HG03575 (cell line): ENCODE results near the gene PRKD1.

Experiments used
- ATAC-seq: cut with Tn5 transposase; IDR thresholded peaks from one replicate; pipeline ENCODE4 v1.9.1; 2021; ENCODE audit not compliant: unreplicated experiment, insufficient number of reproducible peaks, low FRiP score; ENCODE audit errors: extremely low read depth

Gene PRKD1

GRCh38 chr14:29653303-29653702 lies 274.3 kb downstream of the PRKD1 start:
- ATAC-seq: no peak

- no peak for ATAC-seq
Observed at GRCh38 chr14:29652571-29652970, 275.1 kb downstream of the PRKD1 start.

GRCh38 chr14:29650554-29651269 lies 276.9 kb downstream of the PRKD1 start:
- no peak for ATAC-seq

- no peak for ATAC-seq
Observed at GRCh38 chr14:29649170-29649569, 278.5 kb downstream of the PRKD1 start.

- no peak for ATAC-seq
Observed at GRCh38 chr14:29648045-29648444, 279.6 kb downstream of the PRKD1 start.

- ATAC-seq: no peak
Observed at GRCh38 chr14:29645117-29645516, 282.5 kb downstream of the PRKD1 start.

- no peak for ATAC-seq
Observed at GRCh38 chr14:29643433-29644211, 284.0 kb downstream of the PRKD1 start.

- ATAC-seq: no peak
Observed at GRCh38 chr14:29637411-29637810, 290.2 kb downstream of the PRKD1 start.

- no peak for ATAC-seq
Observed at GRCh38 chr14:29636870-29637269, 290.8 kb downstream of the PRKD1 start.

GRCh38 chr14:29630566-29631160 lies 297.0 kb downstream of the PRKD1 start:
- ATAC-seq: no peak

- no peak for ATAC-seq
Observed at GRCh38 chr14:29629839-29630238, 297.8 kb downstream of the PRKD1 start.

GRCh38 chr14:29627137-29627536 lies 300.5 kb downstream of the PRKD1 start:
- no peak for ATAC-seq

- ATAC-seq: no peak
Observed at GRCh38 chr14:29618323-29619067, 309.2 kb downstream of the PRKD1 start.

- ATAC-seq: no peak
Observed at GRCh38 chr14:29616922-29617321, 310.7 kb downstream of the PRKD1 start.

GRCh38 chr14:29608861-29609260 lies 318.8 kb downstream of the PRKD1 start:
- ATAC-seq: no peak

- ATAC-seq: no peak
Observed at GRCh38 chr14:29607169-29607568, 320.5 kb downstream of the PRKD1 start.

GRCh38 chr14:29603696-29604095 lies 324.0 kb downstream of the PRKD1 start:
- no peak for ATAC-seq

GRCh38 chr14:29601616-29602015 lies 326.0 kb downstream of the PRKD1 start:
- no peak for ATAC-seq

GRCh38 chr14:29587761-29588470 lies 339.7 kb downstream of the PRKD1 start:
- ATAC-seq: no peak
